ENCODE results near the gene ABCC8. TPM values are rescaled to one million over a fixed set of nuclear protein-coding genes. Genes with fewer than 3 reads are reported as not detected.
A peak's percentile ranks its signal among the peaks of the same experiment; 100 is the strongest.

The ABCC8 gene
- total RNA-seq, 6 experiments from 2014 or later = 1.3 to 1.5 TPM; not detected in 4

DNA sequence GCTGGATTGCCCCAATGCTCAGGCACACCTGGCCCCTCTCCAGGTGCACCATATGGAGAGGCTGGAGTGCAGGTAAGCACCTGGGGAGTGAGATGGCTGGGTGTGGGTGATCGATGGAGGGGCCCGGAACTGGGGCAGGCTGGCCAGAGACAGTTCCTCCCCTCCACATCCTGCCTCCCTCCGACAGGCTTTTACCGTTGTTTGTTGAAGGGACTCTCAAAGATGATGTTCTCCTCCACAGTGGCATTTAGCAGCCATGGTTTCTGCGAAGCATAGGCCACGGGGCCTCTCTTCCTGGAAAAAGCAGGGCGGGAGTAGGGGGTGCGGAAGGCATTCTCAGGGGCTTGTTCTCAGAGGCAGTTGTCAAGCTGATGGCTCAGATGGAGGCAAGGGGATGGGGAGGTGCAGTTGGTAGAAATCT lies 62.3 kb downstream of the ABCC8 start:
- Histone ChIP-seq H3K36me3 (no peaks in the 10 kb centered on the region), H3K9me3 (no peaks in the 10 kb centered on the region), H3K27me3 (no peaks in the 10 kb centered on the region), H3K4me1 (peaks cover 0 to 18% (median 0%) of the 10 kb centered on the region in 4 donors), H3K27ac (no peak overlapping the region), H3K4me3 (no peak overlapping the region)
- ATAC-seq (no peak), DNase-seq (peak in 1 of 3 donors; percentile 26)
- WGBS (ENCODE audit: insufficient coverage, low coverage, low lambda C conversion rate, missing lambda C conversion rate) = 50% methylated on average over 2 of the region's 8 CpGs
- no peak for TF ChIP-seq POLR2A (IDR thresholded peaks at IDR 0.05)
- TF ChIP-seq, protein P1, sequence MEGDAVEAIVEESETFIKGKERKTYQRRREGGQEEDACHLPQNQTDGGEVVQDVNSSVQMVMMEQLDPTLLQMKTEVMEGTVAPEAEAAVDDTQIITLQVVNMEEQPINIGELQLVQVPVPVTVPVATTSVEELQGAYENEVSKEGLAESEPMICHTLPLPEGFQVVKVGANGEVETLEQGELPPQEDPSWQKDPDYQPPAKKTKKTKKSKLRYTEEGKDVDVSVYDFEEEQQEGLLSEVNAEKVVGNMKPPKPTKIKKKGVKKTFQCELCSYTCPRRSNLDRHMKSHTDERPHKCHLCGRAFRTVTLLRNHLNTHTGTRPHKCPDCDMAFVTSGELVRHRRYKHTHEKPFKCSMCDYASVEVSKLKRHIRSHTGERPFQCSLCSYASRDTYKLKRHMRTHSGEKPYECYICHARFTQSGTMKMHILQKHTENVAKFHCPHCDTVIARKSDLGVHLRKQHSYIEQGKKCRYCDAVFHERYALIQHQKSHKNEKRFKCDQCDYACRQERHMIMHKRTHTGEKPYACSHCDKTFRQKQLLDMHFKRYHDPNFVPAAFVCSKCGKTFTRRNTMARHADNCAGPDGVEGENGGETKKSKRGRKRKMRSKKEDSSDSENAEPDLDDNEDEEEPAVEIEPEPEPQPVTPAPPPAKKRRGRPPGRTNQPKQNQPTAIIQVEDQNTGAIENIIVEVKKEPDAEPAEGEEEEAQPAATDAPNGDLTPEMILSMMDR (IDR thresholded peaks at IDR 0.05) = no peak
- intact Hi-C loops (cut with DNase I) = no loop called here

GRCh38 chr11:17413414-17414316 lies 63.0 kb downstream of the ABCC8 start:
- intact Hi-C loops (cut with DNase I) = no loop called here
- no peaks in the 10 kb centered on the region for H3K27me3 ChIP-seq
- no peaks in the 10 kb centered on the region for H3K36me3 ChIP-seq
- peak; percentile 83 to 96 (median 94) for ATAC-seq
- WGBS (ENCODE audit: insufficient coverage, low coverage, low lambda C conversion rate, missing lambda C conversion rate) = 22% methylated on average over 7 of the region's 15 CpGs
- peaks cover 0 to 18% (median 0%) of the 10 kb centered on the region in 4 donors for H3K4me1 ChIP-seq
- peak overlapping the region in 1 of 3 donors; percentile 52 for H3K27ac ChIP-seq
- H3K9me3 ChIP-seq = no peaks in the 10 kb centered on the region
- DNase-seq = peak; percentile 85 to 93 (median 86)
- TF ChIP-seq, protein P1 (IDR thresholded peaks at IDR 0.05) = no peak
- no peak for TF ChIP-seq POLR2A (IDR thresholded peaks at IDR 0.05)
- no peak overlapping the region for H3K4me3 ChIP-seq

- WGBS (ENCODE audit: insufficient coverage, low coverage, low lambda C conversion rate, missing lambda C conversion rate) = 55% methylated on average over 4 of the region's 9 CpGs
- DNase-seq = no peak
- intact Hi-C loops (cut with DNase I) = no loop called here
These were observed 64.0 kb downstream of the ABCC8 start for GRCh38 chr11:17412488-17413180.

GRCh38 chr11:17411418-17411817 lies 65.2 kb downstream of the ABCC8 start:
- Histone ChIP-seq H3K27ac (no peak overlapping the region), H3K27me3 (no peaks in the 10 kb centered on the region), H3K36me3 (no peaks in the 10 kb centered on the region), H3K9me3 (no peaks in the 10 kb centered on the region), H3K4me3 (no peak overlapping the region), H3K4me1 (peaks cover 0 to 25% (median 1%) of the 10 kb centered on the region in 4 donors)
- DNase-seq (no peak), ATAC-seq (no peak)
- intact Hi-C loops (cut with DNase I) = no loop called here
- 77% methylated on average over 6 of the region's 6 CpGs for WGBS (ENCODE audit: insufficient coverage, low coverage, low lambda C conversion rate, missing lambda C conversion rate)
- TF ChIP-seq, protein P1 (IDR thresholded peaks at IDR 0.05) = no peak
- TF ChIP-seq POLR2A (IDR thresholded peaks at IDR 0.05) = no peak

More at GRCh38 chr11:17412488-17413180, 64.0 kb downstream of the ABCC8 start:
- TF ChIP-seq, protein P1 (IDR thresholded peaks at IDR 0.05) = no peak
- no peak for TF ChIP-seq POLR2A (IDR thresholded peaks at IDR 0.05)
- Histone ChIP-seq H3K27me3 (no peaks in the 10 kb centered on the region), H3K4me3 (no peak overlapping the region), H3K36me3 (no peaks in the 10 kb centered on the region), H3K4me1 (peaks cover 0 to 18% (median 0%) of the 10 kb centered on the region in 4 donors), H3K27ac (peak overlapping the region in 1 of 3 donors; percentile 52), H3K9me3 (no peaks in the 10 kb centered on the region)
- ATAC-seq = no peak

All from right lobe of liver (tissue), 6 donors.